Mesendoderm (in vitro differentiated cells): ENCODE data around the gene SERINC2.
"Not testable (repeated sequence)": the region's sequence is repeated elsewhere in the genome, so short reads cannot be mapped to it uniquely, and the experiment has no call there.

Experiments
- DNase-seq: peaks from one replicate; pipeline ENCODE4 v3.0.0; 2013
- H2AK5ac ChIP-seq: 2 replicates; pipeline ENCODE4 v1.6.1; 2013; ENCODE audit warnings: low read length, inconsistent platforms
- H2BK120ac ChIP-seq: 2 replicates; pipeline ENCODE4 v1.6.1; 2013; ENCODE audit warnings: low read depth, mild to moderate bottlenecking, low read length, moderate library complexity, mixed read lengths
- H2BK15ac ChIP-seq: replicated peaks from 2 replicates; pipeline ENCODE4 v1.6.1; 2013; ENCODE audit warnings: low read depth, mild to moderate bottlenecking, moderate library complexity
- H2BK5ac ChIP-seq: 2 replicates; pipeline ENCODE4 v1.6.1; 2013; ENCODE audit warnings: low read length, inconsistent platforms
- H3K18ac ChIP-seq: 2 replicates; pipeline ENCODE4 v1.6.1; 2013; ENCODE audit warnings: mild to moderate bottlenecking, low read length, mixed read lengths
- H3K23ac ChIP-seq: one replicate; pipeline ENCODE4 v1.6.1; 2013; ENCODE audit warnings: low read length
- H3K27ac ChIP-seq: 2 replicates; pipeline ENCODE4 v1.5.1; 2013; ENCODE audit warnings: low read depth, mild to moderate bottlenecking, inconsistent platforms, low read length, moderate library complexity
- H3K27me3 ChIP-seq: 2 replicates; pipeline ENCODE4 v1.6.1; 2013; ENCODE audit warnings: low read length, control low read depth, mild to moderate bottlenecking, inconsistent platforms; ENCODE audit not compliant: insufficient read depth, poor library complexity
- H3K36me3 ChIP-seq: 2 replicates; pipeline ENCODE4 v1.6.1; 2013; ENCODE audit warnings: low read length, inconsistent platforms; ENCODE audit not compliant: control insufficient read depth, insufficient read depth
- H3K4ac ChIP-seq: one replicate; pipeline ENCODE4 v1.6.1; 2013; ENCODE audit warnings: low read depth, mild to moderate bottlenecking, low read length, moderate library complexity
- H3K4me1 ChIP-seq: 2 replicates; pipeline ENCODE4 v1.6.1; 2013; ENCODE audit warnings: low read depth, low read length, inconsistent platforms; ENCODE audit not compliant: control insufficient read depth
- H3K4me2 ChIP-seq: 2 replicates; pipeline ENCODE4 v1.6.1; 2013; ENCODE audit warnings: low read length
- H3K4me3 ChIP-seq: 2 replicates; pipeline ENCODE4 v1.5.1; 2013; ENCODE audit warnings: mild to moderate bottlenecking, low read length
- H3K56ac ChIP-seq: one replicate; pipeline ENCODE4 v1.6.1; 2013; ENCODE audit warnings: low read length
- H3K79me1 ChIP-seq: 2 replicates; pipeline ENCODE4 v1.6.1; 2013; ENCODE audit warnings: low read length, inconsistent platforms
- H3K79me2 ChIP-seq: 2 replicates; pipeline ENCODE4 v1.6.1; 2013; ENCODE audit warnings: mild to moderate bottlenecking, low read length; ENCODE audit not compliant: control insufficient read depth, insufficient read depth
- H3K9ac ChIP-seq: 2 replicates; pipeline ENCODE4 v1.6.1; 2013; ENCODE audit warnings: low read length, inconsistent platforms
- H4K5ac ChIP-seq: one replicate; pipeline ENCODE4 v1.6.1; 2013; ENCODE audit warnings: low read length
- H4K8ac ChIP-seq: one replicate; pipeline ENCODE4 v1.6.1; 2013; ENCODE audit warnings: low read depth, mild to moderate bottlenecking, control low read depth, low read length, moderate library complexity
- WGBS: extraction: QIAGEN DNeasy Blood & Tissue Kit; methylation state at CpG from one replicate; pipeline ENCODE4 v1.1.7; 2013; ENCODE audit warnings: low lambda C conversion rate, missing lambda C conversion rate; ENCODE audit not compliant: insufficient coverage; ENCODE audit errors: extremely low coverage; 5-methylcytosine and 5-hydroxymethylcytosine counted together

Gene SERINC2

GRCh38 chr1:31479811-31480210 lies 66.8 kb downstream of the SERINC2 start:
- no CpG with 5 or more reads among the region's 2 CpGs for WGBS
- H3K27me3 ChIP-seq: no peaks in the 10 kb centered on the region

GRCh38 chr1:31480426-31480825 lies 67.4 kb downstream of the SERINC2 start:
- H4K8ac ChIP-seq, H3K4ac ChIP-seq, H2AK5ac ChIP-seq, H3K27ac ChIP-seq, H3K4me3 ChIP-seq, H4K5ac ChIP-seq, H3K36me3 ChIP-seq, DNase-seq, H3K79me1 ChIP-seq, H2BK5ac ChIP-seq, H3K18ac ChIP-seq, H3K4me1 ChIP-seq, H3K79me2 ChIP-seq, H3K27me3 ChIP-seq, H3K4me2 ChIP-seq, H2BK120ac ChIP-seq, H3K9ac ChIP-seq, H3K56ac ChIP-seq, H2BK15ac ChIP-seq, H3K23ac ChIP-seq: not testable (repeated sequence)
- no CpG with 5 or more reads among the region's 4 CpGs for WGBS

More at GRCh38 chr1:31479811-31480210, 66.8 kb downstream of the SERINC2 start:
- Histone ChIP-seq H4K5ac (no peak overlapping the region), H3K9ac (no peak overlapping the region), H3K4me1 (peaks cover 5% of the 10 kb centered on the region), H3K18ac (no peak overlapping the region), H3K4me2 (no peak overlapping the region), H2AK5ac (no peak overlapping the region), H3K23ac (no peak overlapping the region), H3K27ac (no peak overlapping the region), H3K4ac (no peak overlapping the region), H2BK15ac (no peak overlapping the region), H3K79me1 (no peaks in the 10 kb centered on the region), H2BK120ac (no peak overlapping the region), H4K8ac (no peak overlapping the region), H3K36me3 (no peaks in the 10 kb centered on the region), H3K79me2 (no peaks in the 10 kb centered on the region), H3K4me3 (no peak overlapping the region), H2BK5ac (no peak overlapping the region), H3K56ac (no peak overlapping the region)
- no peak for DNase-seq

- H3K4me2 ChIP-seq: no peak overlapping the region
- no peak for DNase-seq
- no peaks in the 10 kb centered on the region for H3K36me3 ChIP-seq
- H2AK5ac ChIP-seq: no peak overlapping the region
- no peaks in the 10 kb centered on the region for H3K79me2 ChIP-seq
- no peak overlapping the region for H3K27ac ChIP-seq
- H2BK120ac ChIP-seq: no peak overlapping the region
- H3K56ac ChIP-seq: no peak overlapping the region
- H2BK5ac ChIP-seq: no peak overlapping the region
- no CpG with 5 or more reads among the region's 6 CpGs for WGBS
- H3K18ac ChIP-seq: no peak overlapping the region
- no peak overlapping the region for H4K8ac ChIP-seq
- no peak overlapping the region for H3K4ac ChIP-seq
- H4K5ac ChIP-seq: no peak overlapping the region
- no peak overlapping the region for H3K23ac ChIP-seq
- H3K9ac ChIP-seq: no peak overlapping the region
- no peak overlapping the region for H2BK15ac ChIP-seq
- no peak overlapping the region for H3K4me3 ChIP-seq
- no peaks in the 10 kb centered on the region for H3K27me3 ChIP-seq
- peaks cover 5% of the 10 kb centered on the region for H3K4me1 ChIP-seq
- no peaks in the 10 kb centered on the region for H3K79me1 ChIP-seq
These were observed 69.5 kb downstream of the SERINC2 start for GRCh38 chr1:31482482-31483011.

DNA sequence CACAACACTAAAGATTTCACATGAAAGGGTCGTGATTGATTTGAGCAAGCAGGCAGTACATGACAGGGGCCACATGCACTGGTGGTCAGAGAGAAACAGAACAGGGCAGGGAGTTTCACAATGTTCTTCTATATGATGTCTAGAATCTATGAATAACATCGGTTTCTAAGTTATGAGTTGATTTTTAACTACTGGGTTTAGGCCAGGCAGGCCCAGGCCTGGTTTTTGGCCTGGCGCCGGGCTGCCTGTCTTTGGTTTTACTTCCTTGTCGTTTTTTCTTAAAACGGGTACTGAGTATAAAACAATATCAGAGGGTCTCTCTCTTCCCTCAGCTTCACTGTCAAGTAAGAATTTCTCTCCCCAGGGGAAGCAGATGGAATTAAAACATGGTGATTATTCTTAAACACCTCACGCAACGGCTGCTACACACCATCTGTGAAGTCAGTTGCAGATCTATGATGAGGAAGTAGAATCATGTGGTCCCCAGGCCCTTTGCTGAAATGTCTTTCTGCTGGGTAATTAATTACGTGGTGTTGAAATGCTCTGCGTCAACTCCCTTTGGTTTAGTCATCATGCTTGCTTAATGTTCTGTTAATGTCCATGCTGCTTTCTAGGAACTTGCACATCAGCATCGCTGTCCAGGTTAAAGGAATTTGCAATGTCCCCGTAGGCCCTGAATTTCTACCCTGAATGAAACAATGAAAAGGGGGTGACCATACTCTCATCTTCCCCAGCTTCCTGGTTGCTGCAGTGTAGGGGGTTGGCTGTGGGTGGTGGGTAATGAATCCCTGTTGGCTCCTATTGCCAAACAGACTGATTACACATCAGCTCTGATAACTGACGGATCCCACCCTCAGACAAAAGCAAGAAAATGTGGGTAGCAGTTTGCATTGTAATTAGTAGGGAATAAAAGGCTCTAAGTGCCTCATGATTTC lies 70.3 kb downstream of the SERINC2 start:
- H3K56ac ChIP-seq: peak overlapping the region; percentile 0
- H3K4me1 ChIP-seq: peaks cover 5% of the 10 kb centered on the region
- no peak overlapping the region for H3K18ac ChIP-seq
- H3K9ac ChIP-seq: no peak overlapping the region
- no peaks in the 10 kb centered on the region for H3K27me3 ChIP-seq
- H3K4ac ChIP-seq: no peak overlapping the region
- H3K4me2 ChIP-seq: no peak overlapping the region
- no peak overlapping the region for H3K4me3 ChIP-seq
- H4K8ac ChIP-seq: no peak overlapping the region
- no peak overlapping the region for H3K23ac ChIP-seq
- H2BK15ac ChIP-seq: no peak overlapping the region
- H2BK5ac ChIP-seq: no peak overlapping the region
- H3K36me3 ChIP-seq: no peaks in the 10 kb centered on the region
- no peaks in the 10 kb centered on the region for H3K79me2 ChIP-seq
- no peak overlapping the region for H2AK5ac ChIP-seq
- no peak overlapping the region for H4K5ac ChIP-seq
- H3K79me1 ChIP-seq: no peaks in the 10 kb centered on the region
- no peak for DNase-seq
- WGBS: no CpG with 5 or more reads among the region's 13 CpGs
- H3K27ac ChIP-seq: no peak overlapping the region
- no peak overlapping the region for H2BK120ac ChIP-seq
